ENCODE measurements around the gene OR5M8.

Gene OR5M8

GRCh38 chr11:56486801-56487200 is 4.4 kb downstream of the OR5M8 start:
- Histone ChIP-seq H3K4me3 (ENCODE audit: low read depth, low read length) (no peak overlapping the region), H3K27ac (ENCODE audit: extremely low read depth, low read depth, low read length) (no peak overlapping the region), H3K36me3 (ENCODE audit: control insufficient read depth in 2 of 2, insufficient read depth in 1 of 2, low read length in 2 of 2) (no peaks in the 10 kb centered on the region), H3K4me1 (ENCODE audit: control insufficient read depth, insufficient read depth, low read length) (no peaks in the 10 kb centered on the region), H3K9me3 (ENCODE audit: control insufficient read depth, insufficient read depth, low read depth, low read length) (no peaks in the 10 kb centered on the region)
- ChIA-PET CTCF (no interaction called here), POLR2A (no interaction called here)
- TF ChIP-seq ZNF280D (tag by site-specific recombination; IDR thresholded peaks at IDR 0.05) (no peak), ZNF629 (tag by site-specific recombination; IDR thresholded peaks at IDR 0.05) (no peak), IKZF3 (tag by site-specific recombination; IDR thresholded peaks at IDR 0.05) (no peak), ZBTB17 (tag by site-specific recombination; IDR thresholded peaks at IDR 0.05) (no peak)

- CTCF ChIA-PET = no interaction called here
- POLR2A ChIA-PET = no interaction called here
These were observed 16.4 kb downstream of the OR5M8 start for GRCh38 chr11:56474729-56475235.

More at GRCh38 chr11:56474729-56475235, 16.4 kb downstream of the OR5M8 start:
- no peaks in the 10 kb centered on the region for H3K4me1 ChIP-seq (ENCODE audit: control insufficient read depth, insufficient read depth, low read length)
- no peak overlapping the region for H3K4me3 ChIP-seq (ENCODE audit: low read depth, low read length)
- TF ChIP-seq ZNF362 (tag by site-specific recombination; IDR thresholded peaks at IDR 0.05) = no peak
- no peak for TF ChIP-seq ZNF529 (tag by site-specific recombination; IDR thresholded peaks at IDR 0.05; ENCODE audit: insufficient replicate concordance)
- no peak for TF ChIP-seq ZNF175 (tag by site-specific recombination; IDR thresholded peaks at IDR 0.05)
- TF ChIP-seq PRDM6 (tag by site-specific recombination; IDR thresholded peaks at IDR 0.05) = no peak
- TF ChIP-seq ZNF776 (tag by site-specific recombination; IDR thresholded peaks at IDR 0.05; ENCODE audit: borderline replicate concordance) = no peak
- TF ChIP-seq ZNF354C (tag by site-specific recombination; IDR thresholded peaks at IDR 0.05; ENCODE audit: borderline replicate concordance, low read depth) = no peak
- no peak for TF ChIP-seq ZNF777 (tag by site-specific recombination; IDR thresholded peaks at IDR 0.05; ENCODE audit: borderline replicate concordance)
- no peak for TF ChIP-seq TRIM28 (IDR thresholded peaks at IDR 0.05; ENCODE audit: borderline replicate concordance, low read length)
- TF ChIP-seq ZNF248 (tag by site-specific recombination; IDR thresholded peaks at IDR 0.05) = no peak
- TF ChIP-seq ZNF518A (tag by site-specific recombination; conservative IDR thresholded peaks at IDR 0.05; ENCODE audit: low read depth) = no peak
- no peaks in the 10 kb centered on the region for H3K9me3 ChIP-seq (ENCODE audit: control insufficient read depth, insufficient read depth, low read depth, low read length)
- H3K36me3 ChIP-seq (ENCODE audit: control insufficient read depth in 2 of 2, insufficient read depth in 1 of 2, low read length in 2 of 2) = no peaks in the 10 kb centered on the region
- H3K27ac ChIP-seq (ENCODE audit: extremely low read depth, low read depth, low read length) = no peak overlapping the region
